ENCODE results near the gene ANKRD29.

ANKRD29 gene

GRCh38 chr18:23551978-23552377 is 110.7 kb downstream of the ANKRD29 start:
- no peak for DNase-seq

GRCh38 chr18:23550898-23551297 is 111.8 kb downstream of the ANKRD29 start:
- DNase-seq = no peak
